Measurements from ENCODE around the gene ISOC2. TPM values are rescaled to one million over a fixed set of nuclear protein-coding genes. Genes with fewer than 3 reads are reported as not detected.
A peak's percentile ranks its signal among the peaks of the same experiment; 100 is the strongest.

Gene ISOC2
- total and polyA plus RNA-seq, 2 donors (not counting 3 experiments of a cell fraction or from before 2014, with no cell fraction given), result 49.3 to 68.7 TPM

GRCh38 chr19:55495646-55496349, 34.4 kb upstream of the ISOC2 start:
- no TSS peak for BruUV-seq (replicated peaks)
- no peak for FAIRE-seq
- Histone ChIP-seq H2AFZ (ENCODE audit: low read depth, low read length) (no peak overlapping the region), H3K4me2 (ENCODE audit: insufficient read depth, low read length) (no peak overlapping the region), H3K36me3 (ENCODE audit: control insufficient read depth in 2 of 2, extremely low read depth in 1 of 2, insufficient read depth in 2 of 2, low read length in 2 of 2) (no peaks in the 10 kb centered on the region), H3K9ac (replicated peaks; ENCODE audit: extremely low read depth, insufficient read depth, low read length) (no peak overlapping the region), H3K27ac (ENCODE audit: insufficient read depth, low read depth, low read length) (no peak overlapping the region), H4K20me1 (replicated peaks; ENCODE audit: control insufficient read depth, extremely low read depth, insufficient read depth, low read length) (no peaks in the 10 kb centered on the region), H3K79me2 (ENCODE audit: control insufficient read depth, insufficient read depth, low read length) (no peaks in the 10 kb centered on the region), H3K27me3 (ENCODE audit: control insufficient read depth in 2 of 2, insufficient read depth in 2 of 2, low read length in 2 of 2) (no peaks in the 10 kb centered on the region), H3K9me1 (replicated peaks; ENCODE audit: control insufficient read depth, extremely low read depth, insufficient read depth, low read length) (no peaks in the 10 kb centered on the region), H3K4me3 (replicated peaks in 1 of 3; ENCODE audit: insufficient read depth in 1 of 3, low read depth in 1 of 3, low read length in 3 of 3) (no peak overlapping the region), H3K9me3 (replicated peaks; ENCODE audit: control insufficient read depth, insufficient read depth, low read length) (no peaks in the 10 kb centered on the region), H3K4me1 (ENCODE audit: control insufficient read depth, extremely low read depth, insufficient read depth, low read length) (no peaks in the 10 kb centered on the region)
- POLR2A ChIA-PET, result no interaction called here
- no peak for TF ChIP-seq MYC (IDR thresholded peaks at IDR 0.05; ENCODE audit: low read depth, low read length)
- intact Hi-C loops (cut with micrococcal nuclease) (no loop called here), dilution Hi-C loops (cut with MboI; ENCODE audit: extremely low pct_ligation_motif_present, low sequenced_read_pairs) (no loop called here)
- CTCF ChIA-PET, result interaction anchor here (0.9 to 5.5 kb wide), 3 partner anchors 8 to 355 kb away, joined by 3 to 38 read pairs (median 3); no protein-coding TSS in a partner anchor
- no peak for DNase-seq (ENCODE audit: low read depth, low spot score)

GRCh38 chr19:55494172-55494761, 32.8 kb upstream of the ISOC2 start:
- BruUV-seq (replicated peaks), result no TSS peak
- Histone ChIP-seq H3K4me1 (ENCODE audit: control insufficient read depth, extremely low read depth, insufficient read depth, low read length) (no peaks in the 10 kb centered on the region), H3K9me3 (replicated peaks; ENCODE audit: control insufficient read depth, insufficient read depth, low read length) (no peaks in the 10 kb centered on the region), H2AFZ (ENCODE audit: low read depth, low read length) (peak overlapping the region; percentile 40), H3K9me1 (replicated peaks; ENCODE audit: control insufficient read depth, extremely low read depth, insufficient read depth, low read length) (no peaks in the 10 kb centered on the region), H3K9ac (replicated peaks; ENCODE audit: extremely low read depth, insufficient read depth, low read length) (no peak overlapping the region), H3K27me3 (ENCODE audit: control insufficient read depth in 2 of 2, insufficient read depth in 2 of 2, low read length in 2 of 2) (no peaks in the 10 kb centered on the region), H3K4me3 (replicated peaks in 1 of 3; ENCODE audit: insufficient read depth in 1 of 3, low read depth in 1 of 3, low read length in 3 of 3) (no peak overlapping the region), H3K36me3 (ENCODE audit: control insufficient read depth in 2 of 2, extremely low read depth in 1 of 2, insufficient read depth in 2 of 2, low read length in 2 of 2) (no peaks in the 10 kb centered on the region), H3K27ac (ENCODE audit: insufficient read depth, low read depth, low read length) (no peak overlapping the region), H3K4me2 (ENCODE audit: insufficient read depth, low read length) (peak overlapping the region; percentile 13), H3K79me2 (ENCODE audit: control insufficient read depth, insufficient read depth, low read length) (no peaks in the 10 kb centered on the region), H4K20me1 (replicated peaks; ENCODE audit: control insufficient read depth, extremely low read depth, insufficient read depth, low read length) (no peaks in the 10 kb centered on the region)
- intact Hi-C loops (cut with micrococcal nuclease) (no loop called here), dilution Hi-C loops (cut with MboI; ENCODE audit: extremely low pct_ligation_motif_present, low sequenced_read_pairs) (no loop called here)
- FAIRE-seq (no peak), DNase-seq (ENCODE audit: low read depth, low spot score) (no peak)
- TF ChIP-seq JUN (IDR thresholded peaks at IDR 0.05; ENCODE audit: borderline replicate concordance, insufficient read depth, insufficient read length, low read depth) (no peak), GATA2 (IDR thresholded peaks at IDR 0.05; ENCODE audit: insufficient read depth, insufficient read length, low read depth, low read length) (no peak), POLR2A (IDR thresholded peaks at IDR 0.05; ENCODE audit: low read depth, low read length) (no peak), MAX (IDR thresholded peaks at IDR 0.05; ENCODE audit: insufficient read depth, insufficient read length) (no peak), CTCF (IDR thresholded peaks at IDR 0.05; ENCODE audit: extremely low read depth in 1 of 2, insufficient read depth in 1 of 2, low read depth in 1 of 2, low read length in 2 of 2) (no peak)
- ChIA-PET CTCF (interaction anchor here (0.6 to 5.5 kb wide), 3 partner anchors 10 to 89 kb away, joined by 3 to 38 read pairs (median 17); no protein-coding TSS in a partner anchor), POLR2A (interaction anchor here (0.5 to 1.0 kb wide), 3 partner anchors 9 to 182 kb away, joined by 3 to 7 read pairs (median 6); partner anchors contain the start of gene NAT14)
